MCF 10A (cell line): ENCODE data around the gene LAMA3. TPM values are rescaled to one million over a fixed set of nuclear protein-coding genes. Genes with fewer than 3 reads are reported as not detected.
A peak's percentile ranks its signal among the peaks of the same experiment; 100 is the strongest.

Experiments used
- BruUV-seq: library from RNA; stranded (reverse); fragments of 400-500 nt; replicated peaks from 2 replicates; lab custom pipeline; 2021; lab: Mats Ljungman, UMichigan
- CTCF ChIA-PET: fragments of 300-600 bp; sonication (Branson Sonifier 250); formaldehyde crosslinking; extraction: SDS; loops from one replicate; lab custom pipeline; 2021; ENCODE audit warnings: antibody characterized with exemption, inconsistent platforms; lab: Yijun Ruan, JAX
- POLR2A ChIA-PET: fragments of 300-600, 350-650 bp; sonication (Branson Sonifier 250); formaldehyde crosslinking; extraction: SDS; loops from one replicate; lab custom pipeline; 2020; ENCODE audit warnings: antibody characterized with exemption, inconsistent platforms; lab: Yijun Ruan, JAX
- DNase-seq: peaks from one replicate; pipeline ENCODE4 v3.0.0-alpha.2; 2018; ENCODE audit not compliant: unreplicated experiment
- H3K27ac Mint-ChIP-seq: one replicate; pipeline ENCODE4 v1.8.0; 2022; ENCODE audit warnings: mild to moderate bottlenecking, low read depth, mixed read lengths; ENCODE audit not compliant: unreplicated experiment
- H3K27me3 Mint-ChIP-seq: one replicate; pipeline ENCODE4 v1.8.0; 2022; ENCODE audit warnings: mixed read lengths; ENCODE audit not compliant: insufficient read depth, unreplicated experiment
- H3K36me3 Mint-ChIP-seq: one replicate; pipeline ENCODE4 v1.8.0; 2022; ENCODE audit warnings: mild to moderate bottlenecking, moderate library complexity, mixed read lengths; ENCODE audit not compliant: insufficient read depth, unreplicated experiment
- H3K4me1 Mint-ChIP-seq: one replicate; pipeline ENCODE4 v1.8.0; 2022; ENCODE audit warnings: mixed read lengths; ENCODE audit not compliant: insufficient read depth, unreplicated experiment
- H3K4me3 Mint-ChIP-seq: one replicate; pipeline ENCODE4 v1.8.0; 2022; ENCODE audit warnings: mild to moderate bottlenecking, moderate library complexity, mixed read lengths; ENCODE audit not compliant: unreplicated experiment
- H3K9me3 Mint-ChIP-seq: one replicate; pipeline ENCODE4 v1.8.0; 2022; ENCODE audit warnings: mixed read lengths; ENCODE audit not compliant: unreplicated experiment
- intact Hi-C: fragments of 100-400 bp; cut with micrococcal nuclease; formaldehyde crosslinking; loops from 2 replicates; pipeline ENCODE4 v1.14.1; 2022
- total RNA-seq: library from RNA; stranded (reverse); gene quantifications from 2 replicates; pipeline ENCODE4 v1.2.3, GENCODE V29; 2022
- TF ChIP-seq, protein P1 (sequence below): fragments of 200-600 bp; IDR thresholded peaks from one replicate; pipeline ENCODE4 v1.8.0; 2022; ENCODE audit warnings: antibody characterized with exemption, mild to moderate bottlenecking; ENCODE audit not compliant: unreplicated experiment

LAMA3 gene
- total RNA-seq, 1 experiment from 2014 or later = 371 TPM

DNA sequence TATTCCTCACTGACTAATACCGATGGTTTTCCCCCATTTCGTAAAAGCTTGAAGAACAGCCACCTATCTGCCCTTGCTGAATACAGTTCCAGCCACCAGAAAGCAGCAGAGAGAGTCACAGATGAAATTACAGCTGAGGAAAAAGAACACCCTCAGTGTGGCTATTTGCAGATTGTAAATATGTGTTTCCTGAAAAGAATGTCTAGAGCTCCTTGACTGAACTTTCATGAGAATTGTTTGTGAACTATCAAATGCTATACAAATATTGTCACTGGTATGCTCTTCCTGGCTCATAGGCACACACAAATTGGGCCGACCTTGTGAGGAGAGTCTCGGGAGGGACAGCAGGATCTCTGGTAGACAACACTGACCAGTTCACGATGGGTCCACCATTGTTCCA is 267.2 kb downstream of the LAMA3 start:
- H3K36me3 Mint-ChIP-seq = peaks cover 65% of the 10 kb centered on the region
- H3K4me3 Mint-ChIP-seq = no peak overlapping the region
- no peak overlapping the region for H3K27ac Mint-ChIP-seq
- DNase-seq = no peak
- no peaks in the 10 kb centered on the region for H3K4me1 Mint-ChIP-seq
- TF ChIP-seq, protein P1, sequence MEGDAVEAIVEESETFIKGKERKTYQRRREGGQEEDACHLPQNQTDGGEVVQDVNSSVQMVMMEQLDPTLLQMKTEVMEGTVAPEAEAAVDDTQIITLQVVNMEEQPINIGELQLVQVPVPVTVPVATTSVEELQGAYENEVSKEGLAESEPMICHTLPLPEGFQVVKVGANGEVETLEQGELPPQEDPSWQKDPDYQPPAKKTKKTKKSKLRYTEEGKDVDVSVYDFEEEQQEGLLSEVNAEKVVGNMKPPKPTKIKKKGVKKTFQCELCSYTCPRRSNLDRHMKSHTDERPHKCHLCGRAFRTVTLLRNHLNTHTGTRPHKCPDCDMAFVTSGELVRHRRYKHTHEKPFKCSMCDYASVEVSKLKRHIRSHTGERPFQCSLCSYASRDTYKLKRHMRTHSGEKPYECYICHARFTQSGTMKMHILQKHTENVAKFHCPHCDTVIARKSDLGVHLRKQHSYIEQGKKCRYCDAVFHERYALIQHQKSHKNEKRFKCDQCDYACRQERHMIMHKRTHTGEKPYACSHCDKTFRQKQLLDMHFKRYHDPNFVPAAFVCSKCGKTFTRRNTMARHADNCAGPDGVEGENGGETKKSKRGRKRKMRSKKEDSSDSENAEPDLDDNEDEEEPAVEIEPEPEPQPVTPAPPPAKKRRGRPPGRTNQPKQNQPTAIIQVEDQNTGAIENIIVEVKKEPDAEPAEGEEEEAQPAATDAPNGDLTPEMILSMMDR = no peak
- no TSS peak for BruUV-seq
- intact Hi-C loops = no loop called here
- ChIA-PET POLR2A (interaction anchor here (0.6 to 1.1 kb wide), 4 partner anchors 69 to 504 kb away, joined by 3 to 4 read pairs (median 3); partner anchors contain the start of gene RIOK3), CTCF (interaction anchor here (0.6 to 1.3 kb wide), 7 partner anchors 11 to 171 kb away, joined by 3 to 7 read pairs (median 4); no protein-coding TSS in a partner anchor)
- H3K27me3 Mint-ChIP-seq = no peaks in the 10 kb centered on the region
- H3K9me3 Mint-ChIP-seq = no peaks in the 10 kb centered on the region

DNA sequence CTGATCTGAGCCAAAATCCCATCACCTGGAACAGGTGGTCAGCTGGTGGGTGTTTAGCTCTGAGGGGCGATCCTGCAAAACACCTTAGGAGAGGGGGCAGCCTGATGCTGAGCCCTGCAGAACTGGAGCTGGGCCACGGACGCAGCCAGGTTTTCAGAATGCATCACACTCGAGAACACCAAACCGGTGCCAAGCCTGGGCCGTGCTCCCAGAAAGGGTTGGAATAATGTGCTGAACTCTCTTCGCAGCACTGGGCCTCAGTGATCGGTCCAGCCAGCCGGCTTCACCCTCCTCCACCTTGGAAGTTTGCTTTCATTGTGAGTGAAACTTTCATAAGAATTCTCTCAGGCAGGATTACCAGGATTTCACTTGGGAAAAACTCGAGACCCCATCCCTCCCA is 268.8 kb downstream of the LAMA3 start:
- H3K36me3 Mint-ChIP-seq = peaks cover 50% of the 10 kb centered on the region
- no peaks in the 10 kb centered on the region for H3K4me1 Mint-ChIP-seq
- CTCF ChIA-PET = interaction anchor here (1.2 to 2.1 kb wide), 3 partner anchors 124 to 156 kb away, joined by 3 to 7 read pairs (median 5); no protein-coding TSS in a partner anchor
- TF ChIP-seq, protein P1 = no peak
- H3K27ac Mint-ChIP-seq = no peak overlapping the region
- intact Hi-C loops = no loop called here
- no peaks in the 10 kb centered on the region for H3K9me3 Mint-ChIP-seq
- POLR2A ChIA-PET = interaction anchor here (0.7 to 2.1 kb wide), 9 partner anchors 8 to 157 kb away, joined by 3 to 8 read pairs (median 4); no protein-coding TSS in a partner anchor
- H3K27me3 Mint-ChIP-seq = no peaks in the 10 kb centered on the region
- no peak overlapping the region for H3K4me3 Mint-ChIP-seq
- no peak for DNase-seq
- no TSS peak for BruUV-seq

DNA sequence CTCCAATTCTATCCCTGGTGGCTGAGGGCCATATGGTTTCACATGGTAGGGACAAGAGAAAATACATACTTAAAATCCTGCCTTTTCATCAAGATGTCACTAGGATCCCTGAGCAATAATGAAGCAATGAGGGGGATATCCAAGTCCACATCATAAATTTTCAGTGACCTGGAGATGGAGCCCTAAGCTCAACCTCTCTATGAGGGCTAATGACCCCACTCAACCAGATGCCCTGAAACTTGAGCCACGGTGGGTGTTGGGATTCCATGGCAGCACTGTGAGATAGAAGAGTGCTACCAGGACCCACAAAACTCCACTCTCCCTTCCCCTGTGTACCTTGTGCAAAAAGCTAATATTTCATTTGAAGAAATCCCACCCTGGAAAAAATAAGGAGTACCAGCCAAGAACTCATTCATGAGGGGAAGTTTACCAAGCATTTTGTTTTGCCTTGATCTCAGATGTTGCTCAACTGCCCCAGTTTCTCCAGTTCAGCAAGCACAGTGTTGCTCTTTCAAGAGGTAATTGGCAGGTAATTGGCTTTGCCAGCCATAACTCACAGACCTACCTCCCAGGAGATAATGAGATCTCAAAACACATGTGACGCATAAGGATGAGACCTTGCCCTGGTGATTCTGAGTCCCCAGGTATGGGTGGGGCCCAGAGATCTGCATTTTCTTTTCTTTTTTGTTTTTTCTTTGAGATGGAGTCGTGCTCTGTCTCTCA is 274.4 kb downstream of the LAMA3 start:
- POLR2A ChIA-PET = interaction anchor here (0.8 to 1.3 kb wide), 3 partner anchors 8 to 156 kb away, joined by 3 read pairs; no protein-coding TSS in a partner anchor
- TF ChIP-seq, protein P1 = peak; percentile 29
- no TSS peak for BruUV-seq
- H3K4me3 Mint-ChIP-seq = no peak overlapping the region
- DNase-seq = peak; percentile 29
- no peak overlapping the region for H3K27ac Mint-ChIP-seq
- H3K4me1 Mint-ChIP-seq = peaks cover 17% of the 10 kb centered on the region
- H3K36me3 Mint-ChIP-seq = no peaks in the 10 kb centered on the region
- H3K27me3 Mint-ChIP-seq = no peaks in the 10 kb centered on the region
- H3K9me3 Mint-ChIP-seq = no peaks in the 10 kb centered on the region
- CTCF ChIA-PET = interaction anchor here (0.6 to 2.0 kb wide), 7 partner anchors 18 to 523 kb away, joined by 3 to 10 read pairs (median 5); partner anchors contain the start of gene OSBPL1A
- intact Hi-C loops = loop anchor here (2.0 kb wide), 1 partner anchor 155 kb away; no protein-coding TSS in a partner anchor
